ENCODE results near the gene FKBP1A. TPM values are rescaled to one million over a fixed set of nuclear protein-coding genes. Genes with fewer than 3 reads are reported as not detected.

The FKBP1A gene
- total and polyA plus RNA-seq, 2 of the 4 experiments (the other 2 are of a cell fraction): 120 to 528 TPM

- Histone ChIP-seq H2BK15ac (ENCODE audit: low read depth, low read length) (no peak overlapping the region), H2AK9ac (replicated peaks; ENCODE audit: low read depth, low read length, poor library complexity) (no peak overlapping the region), H3K4ac (ENCODE audit: low read depth, low read length) (no peak overlapping the region), H2AK5ac (ENCODE audit: low read depth, low read length) (no peak overlapping the region), H4K20me1 (ENCODE audit: insufficient read depth, low read length) (peaks cover 76% of the 10 kb centered on the region), H2AFZ (replicated peaks; ENCODE audit: low read length, poor library complexity) (no peak overlapping the region), H2BK5ac (ENCODE audit: low read depth, low read length, poor library complexity, severe bottlenecking) (no peak overlapping the region), H3K79me1 (ENCODE audit: low read depth in 1 of 2, low read length in 2 of 2) (peaks cover 41 to 95% of the 10 kb centered on the region in 2 experiments), H3K9me1 (ENCODE audit: insufficient read depth, low read length) (peaks cover 57% of the 10 kb centered on the region), H3K4me1 (ENCODE audit: control insufficient read depth, insufficient read depth, low read length) (peaks cover 36% of the 10 kb centered on the region), H3K14ac (replicated peaks; ENCODE audit: low read depth, low read length) (no peak overlapping the region), H3K56ac (ENCODE audit: extremely low read depth, insufficient read depth, low read length) (no peak overlapping the region), H2BK20ac (ENCODE audit: low read depth, low read length) (no peak overlapping the region), H3K4me3 (ENCODE audit: insufficient read depth, low read depth, low read length) (no peak overlapping the region), H3K23ac (ENCODE audit: low read depth, low read length) (no peak overlapping the region), H4K91ac (ENCODE audit: insufficient read depth, low read depth, low read length) (no peak overlapping the region), H4K5ac (ENCODE audit: low read depth, low read length) (no peak overlapping the region), H3K27ac (ENCODE audit: insufficient read depth, low read length) (no peak overlapping the region), H3K9me3 (ENCODE audit: control insufficient read depth, insufficient read depth, low read length) (no peaks in the 10 kb centered on the region), H3K36me3 (ENCODE audit: control insufficient read depth, insufficient read depth, low read length) (peaks cover 19% of the 10 kb centered on the region), H2BK120ac (ENCODE audit: low read depth, low read length) (no peak overlapping the region), H3K9ac (ENCODE audit: low read depth, low read length) (no peak overlapping the region), H3K18ac (ENCODE audit: low read depth, low read length) (no peak overlapping the region), H3K27me3 (ENCODE audit: control insufficient read depth, insufficient read depth, low read length) (no peaks in the 10 kb centered on the region), H3K4me2 (ENCODE audit: low read depth, low read length) (no peak overlapping the region), H4K8ac (ENCODE audit: low read depth in 2 of 2, low read length in 2 of 2) (no peak overlapping the region)
- dilution Hi-C loops (cut with HindIII; ENCODE audit: low sequenced_read_pairs, unreplicated experiment) (no loop called here), in situ Hi-C loops (cut with MboI; ENCODE audit: low sequenced_read_pairs) (no loop called here), intact Hi-C loops (cut with micrococcal nuclease) (loop anchor here (5.0 kb wide), 1 partner anchor 64 kb away; no protein-coding TSS in a partner anchor)
- no TSS peak for BruUV-seq (replicated peaks)
- ChIA-PET CTCF (no interaction called here), POLR2A (ENCODE audit: unreplicated experiment) (no interaction called here)
- DNase-seq (no peak), ATAC-seq (ENCODE audit: low read depth) (no peak)
- no CpG with 5 or more reads among the region's 3 CpGs for WGBS, 2 experiments (ENCODE audit: extremely low coverage in 2 of 2, insufficient read length in 1 of 2)
- TF ChIP-seq CHD1 (IDR thresholded peaks at IDR 0.05; ENCODE audit: low read depth, low read length): no peak
- no peak for TF ChIP-seq CEBPB (IDR thresholded peaks at IDR 0.05; ENCODE audit: low read depth, low read length)
- no peak for TF ChIP-seq SMC3 (IDR thresholded peaks at IDR 0.05; ENCODE audit: low read depth, low read length)
- no peak for TF ChIP-seq POLR2A (IDR thresholded peaks at IDR 0.05; ENCODE audit: low read depth, low read length)
- no peak for TF ChIP-seq MXI1 (IDR thresholded peaks at IDR 0.05; ENCODE audit: borderline replicate concordance, low read depth, low read length)
- TF ChIP-seq RFX5 (IDR thresholded peaks at IDR 0.05; ENCODE audit: low read depth, low read length): no peak
- TF ChIP-seq USF2 (IDR thresholded peaks at IDR 0.05; ENCODE audit: low read depth, low read length): no peak
- TF ChIP-seq BHLHE40 (IDR thresholded peaks at IDR 0.05; ENCODE audit: low read depth, low read length): no peak
- TF ChIP-seq MAFK (IDR thresholded peaks at IDR 0.05; ENCODE audit: low read depth, low read length): peak; percentile 61
Observed at GRCh38 chr20:1373036-1373435, 19.8 kb downstream of the FKBP1A start.
